Naive thymus-derived CD4-positive, alpha-beta T cell (primary cell): ENCODE results near the gene GDPD5. TPM values are rescaled to one million over a fixed set of nuclear protein-coding genes. Genes with fewer than 3 reads are reported as not detected.
A peak's percentile ranks its signal among the peaks of the same experiment; 100 is the strongest.

Source experiments
- ATAC-seq: fragments of 150-1000 bp; cut with Tn5 transposase; 2 replicates; pipeline ENCODE4 v1.10.0; 2021; ENCODE audit warnings: mild to moderate bottlenecking, moderate library complexity
- CTCF ChIA-PET: fragments of 350-600 bp; sonication (Branson Sonifier 250); formaldehyde crosslinking; loops from one replicate; lab custom pipeline; 2021; ENCODE audit warnings: antibody characterized with exemption; lab: Charles Lee
- POLR2A ChIA-PET: fragments of 350-600 bp; sonication (Branson Sonifier 250); formaldehyde crosslinking; loops from one replicate; lab custom pipeline; 2021; ENCODE audit warnings: antibody characterized with exemption, inconsistent platforms; lab: Charles Lee
- DNase-seq, 9 donors: peaks; one replicate each; pipeline versions ENCODE4 v3.0.0 to v3.0.0-alpha.2; 2020 to 2022; ENCODE audit warnings: mixed read lengths in 1 of 9
- H3K27ac ChIP-seq: one replicate; pipeline ENCODE4 v1.7.0; 2013; ENCODE audit warnings: mild to moderate bottlenecking, low read depth, low read length, moderate library complexity
- H3K27me3 ChIP-seq, 2 donors: one replicate each; pipeline ENCODE4 v1.7.0; 2013; ENCODE audit warnings: low read length in 2 of 2, mild to moderate bottlenecking in 2 of 2, moderate library complexity in 2 of 2; ENCODE audit not compliant: control insufficient read depth in 2 of 2, insufficient read depth in 2 of 2
- H3K36me3 ChIP-seq, 3 experiments: 1 replicate in 2 of 3; 2 replicates in 1 of 3; pipeline ENCODE4 v1.7.0; 2013; ENCODE audit warnings: low read length in 3 of 3, mild to moderate bottlenecking in 3 of 3, moderate library complexity in 1 of 3; ENCODE audit not compliant: insufficient read depth in 3 of 3, control insufficient read depth in 2 of 3
- H3K4me1 ChIP-seq, 2 donors: one replicate each; pipeline ENCODE4 v1.7.0; 2013; ENCODE audit warnings: low read length in 2 of 2, mild to moderate bottlenecking in 2 of 2, moderate library complexity in 1 of 2; ENCODE audit not compliant: control insufficient read depth in 2 of 2, insufficient read depth in 2 of 2
- H3K4me3 ChIP-seq: 2 replicates; pipeline ENCODE4 v1.7.0; 2013; ENCODE audit warnings: mild to moderate bottlenecking, low read length
- H3K9me3 ChIP-seq, 3 experiments: 1 replicate in 2 of 3; 2 replicates in 1 of 3; pipeline ENCODE4 v1.7.0; 2013; ENCODE audit warnings: low read length in 3 of 3; ENCODE audit not compliant: control insufficient read depth in 2 of 3
- H3K27ac Mint-ChIP-seq, 9 donors: one replicate each; pipeline ENCODE4 v1.8.0; 2020 to 2022; ENCODE audit warnings: mixed read lengths in 9 of 9, mild to moderate bottlenecking in 8 of 9, moderate library complexity in 5 of 9, inconsistent platforms in 2 of 9
- H3K27me3 Mint-ChIP-seq, 5 donors: one replicate each; pipeline ENCODE4 v1.8.0; 2021 to 2022; ENCODE audit warnings: mixed read lengths in 5 of 5, mild to moderate bottlenecking in 1 of 5
- H3K36me3 Mint-ChIP-seq, 5 donors: one replicate each; pipeline ENCODE4 v1.8.0; 2020 to 2022; ENCODE audit warnings: mixed read lengths in 5 of 5, mild to moderate bottlenecking in 3 of 5, inconsistent platforms in 1 of 5
- H3K4me1 Mint-ChIP-seq, 7 donors: one replicate each; pipeline ENCODE4 v1.8.0; 2020 to 2022; ENCODE audit warnings: mixed read lengths in 7 of 7, mild to moderate bottlenecking in 3 of 7, inconsistent platforms in 1 of 7
- H3K4me3 Mint-ChIP-seq, 10 donors: one replicate each; pipeline ENCODE4 v1.8.0; 2020 to 2022; ENCODE audit warnings: mild to moderate bottlenecking in 10 of 10, mixed read lengths in 10 of 10, moderate library complexity in 6 of 10, inconsistent platforms in 2 of 10
- H3K9me3 Mint-ChIP-seq, 11 donors: one replicate each; pipeline ENCODE4 v1.8.0; 2020 to 2022; ENCODE audit warnings: mixed read lengths in 11 of 11, mild to moderate bottlenecking in 4 of 11, inconsistent platforms in 1 of 11, moderate library complexity in 1 of 11
- intact Hi-C, 2 donors: fragments of 100-400 bp; cut with micrococcal nuclease; formaldehyde crosslinking; loops; one replicate each; pipeline ENCODE4 v1.15.1; 2023
- polyA plus RNA-seq, 2 donors: library from polyadenylated mRNA; unstranded; fragments of 300-500 nt; fragmentation: Illumina TruSeq; gene quantifications; one replicate each; pipeline ENCODE4 v1.2.3, GENCODE V29; 2021
- total RNA-seq, 6 experiments: library from RNA in 5 of 6; stranded (reverse) in 5 of 6; gene quantifications; 1 replicate in 5 of 6; 2 replicates in 1 of 6; pipeline ENCODE4 v1.2.3 and lab custom pipeline; 2021 to 2026

Gene GDPD5
- total and polyA plus RNA-seq, 7 experiments from 2014 or later = 3.9 to 50.3 (median 21.1) TPM

- DNase-seq (no peak), ATAC-seq (no peak)
- Histone ChIP-seq H3K9me3 (no peaks in the 10 kb centered on the region), H3K4me1 (no peaks in the 10 kb centered on the region), H3K36me3 (no peaks in the 10 kb centered on the region), H3K4me3 (no peak overlapping the region), H3K27me3 (no peaks in the 10 kb centered on the region), H3K27ac (no peak overlapping the region)
- H3K4me3 Mint-ChIP-seq = no peak overlapping the region
- peaks cover 0 to 3% (median 0%) of the 10 kb centered on the region in 7 donors for H3K4me1 Mint-ChIP-seq
- H3K9me3 Mint-ChIP-seq = no peaks in the 10 kb centered on the region
- H3K27me3 Mint-ChIP-seq = no peaks in the 10 kb centered on the region
- intact Hi-C loops = no loop called here
- ChIA-PET CTCF (interaction anchor here (1.0 kb wide), 1 partner anchor 160 kb away, joined by 3 read pairs; no protein-coding TSS in a partner anchor), POLR2A (no interaction called here)
- peaks cover 0 to 6% (median 0%) of the 10 kb centered on the region in 5 donors for H3K36me3 Mint-ChIP-seq
- no peak overlapping the region for H3K27ac Mint-ChIP-seq
These were observed 84.6 kb downstream of the GDPD5 start for GRCh38 chr11:75440960-75441803.

DNA sequence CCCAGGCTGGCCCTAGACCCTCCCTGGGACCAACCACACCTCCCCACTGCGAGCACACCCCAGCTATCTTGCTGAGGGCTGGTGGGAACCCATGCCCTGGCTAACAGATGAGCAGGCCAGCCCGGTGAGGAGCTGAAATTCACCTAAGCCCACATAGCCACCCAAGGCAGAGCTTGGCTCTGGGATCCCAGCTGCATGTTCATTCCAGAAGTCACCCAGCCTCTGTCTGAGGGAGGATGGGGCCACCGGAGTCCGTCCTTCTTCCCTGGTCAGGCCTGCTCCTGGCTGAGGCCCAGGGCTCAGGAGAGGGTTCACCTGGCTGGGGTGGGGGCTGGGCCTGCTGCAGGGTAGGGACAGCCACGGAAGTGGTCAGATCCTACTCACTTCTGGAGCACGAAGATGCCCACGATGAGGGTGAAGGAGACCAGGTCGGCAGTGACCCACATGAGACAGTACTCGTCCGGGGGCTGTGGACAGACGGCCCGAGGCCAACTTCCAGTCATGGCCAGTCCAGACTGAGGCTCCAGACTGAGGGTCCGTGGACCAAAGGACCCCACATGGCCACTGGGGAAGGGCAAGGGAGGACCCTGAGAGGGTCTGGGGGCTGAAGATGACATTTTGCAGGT, 86.1 kb downstream of the GDPD5 start:
- Histone ChIP-seq H3K9me3 (no peaks in the 10 kb centered on the region), H3K4me1 (no peaks in the 10 kb centered on the region), H3K27me3 (no peaks in the 10 kb centered on the region), H3K4me3 (no peak overlapping the region), H3K27ac (no peak overlapping the region), H3K36me3 (no peaks in the 10 kb centered on the region)
- H3K9me3 Mint-ChIP-seq = no peaks in the 10 kb centered on the region
- ATAC-seq (no peak), DNase-seq (no peak)
- intact Hi-C loops = no loop called here
- peaks cover 0 to 4% (median 0%) of the 10 kb centered on the region in 5 donors for H3K27me3 Mint-ChIP-seq
- H3K27ac Mint-ChIP-seq = no peak overlapping the region
- peaks cover 0 to 11% (median 0%) of the 10 kb centered on the region in 5 donors for H3K36me3 Mint-ChIP-seq
- H3K4me3 Mint-ChIP-seq = no peak overlapping the region
- POLR2A ChIA-PET = interaction anchor here (0.7 kb wide), 1 partner anchor 81 kb away, joined by 3 read pairs; no protein-coding TSS in a partner anchor
- no peaks in the 10 kb centered on the region for H3K4me1 Mint-ChIP-seq
- CTCF ChIA-PET = interaction anchor here (0.6 kb wide), 1 partner anchor 137 kb away, joined by 3 read pairs; no protein-coding TSS in a partner anchor

GRCh38 chr11:75439026-75439425, 86.7 kb downstream of the GDPD5 start:
- ChIA-PET CTCF (interaction anchor here (0.6 kb wide), 1 partner anchor 143 kb away, joined by 3 read pairs; no protein-coding TSS in a partner anchor), POLR2A (interaction anchor here (0.7 kb wide), 1 partner anchor 81 kb away, joined by 3 read pairs; no protein-coding TSS in a partner anchor)
- Histone ChIP-seq H3K27me3 (no peaks in the 10 kb centered on the region), H3K36me3 (no peaks in the 10 kb centered on the region), H3K4me1 (no peaks in the 10 kb centered on the region), H3K27ac (no peak overlapping the region), H3K9me3 (no peaks in the 10 kb centered on the region), H3K4me3 (no peak overlapping the region)
- no peak overlapping the region for H3K27ac Mint-ChIP-seq
- peaks cover 0 to 11% (median 0%) of the 10 kb centered on the region in 5 donors for H3K36me3 Mint-ChIP-seq
- peaks cover 0 to 8% (median 0%) of the 10 kb centered on the region in 5 donors for H3K27me3 Mint-ChIP-seq
- no peak for DNase-seq
- H3K4me3 Mint-ChIP-seq = no peak overlapping the region
- no peaks in the 10 kb centered on the region for H3K4me1 Mint-ChIP-seq
- no peak for ATAC-seq
- no peaks in the 10 kb centered on the region for H3K9me3 Mint-ChIP-seq
- intact Hi-C loops = no loop called here

DNA sequence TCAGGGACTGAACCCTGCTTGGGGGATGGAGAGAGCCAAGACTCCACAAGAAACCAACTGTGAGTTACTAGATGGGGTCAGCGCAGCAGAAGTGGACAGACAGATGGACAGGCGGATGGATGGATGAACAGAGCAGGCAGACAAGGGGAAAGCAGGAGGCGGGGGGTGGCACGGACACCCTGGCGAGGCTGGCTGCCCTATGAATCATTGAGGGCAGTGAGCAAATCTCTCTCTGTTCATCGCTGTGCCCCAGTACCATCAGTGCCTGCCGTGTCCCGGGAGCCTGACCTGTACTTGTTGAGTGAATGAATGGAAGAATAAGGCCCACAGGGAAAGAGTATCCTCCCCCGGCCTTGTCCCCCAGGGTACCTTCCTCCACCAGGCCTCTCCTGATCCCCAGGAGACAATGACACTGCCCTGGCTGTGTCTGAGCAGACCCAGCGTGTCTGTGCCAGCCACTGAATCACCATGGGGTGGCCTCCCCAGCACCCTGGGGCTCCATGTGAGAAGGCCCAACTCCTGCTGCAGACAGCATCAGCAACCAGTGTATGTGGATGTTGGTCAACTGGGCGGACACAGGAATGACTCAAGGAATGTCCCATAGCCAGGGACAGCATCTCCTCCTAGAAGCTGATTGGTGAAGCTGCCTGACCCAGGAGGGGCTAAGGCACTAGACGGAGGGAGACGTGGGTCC, 87.6 kb downstream of the GDPD5 start:
- Mint-ChIP-seq H3K36me3 (peaks cover 0 to 11% (median 0%) of the 10 kb centered on the region in 5 donors), H3K9me3 (no peaks in the 10 kb centered on the region), H3K4me3 (no peak overlapping the region), H3K27ac (peak overlapping the region in 2 of 9 donors; percentile 20 to 78), H3K4me1 (no peaks in the 10 kb centered on the region), H3K27me3 (peaks cover 5 to 15% (median 6%) of the 10 kb centered on the region in 5 donors)
- ChIA-PET POLR2A (interaction anchor here (0.8 kb wide), 1 partner anchor 229 kb away, joined by 4 read pairs; no protein-coding TSS in a partner anchor), CTCF (interaction anchor here (0.6 kb wide), 1 partner anchor 144 kb away, joined by 3 read pairs; no protein-coding TSS in a partner anchor)
- DNase-seq (no peak), ATAC-seq (no peak)
- Histone ChIP-seq H3K4me3 (no peak overlapping the region), H3K27me3 (no peaks in the 10 kb centered on the region), H3K9me3 (no peaks in the 10 kb centered on the region), H3K27ac (no peak overlapping the region), H3K36me3 (no peaks in the 10 kb centered on the region), H3K4me1 (no peaks in the 10 kb centered on the region)
- intact Hi-C loops = no loop called here

DNA sequence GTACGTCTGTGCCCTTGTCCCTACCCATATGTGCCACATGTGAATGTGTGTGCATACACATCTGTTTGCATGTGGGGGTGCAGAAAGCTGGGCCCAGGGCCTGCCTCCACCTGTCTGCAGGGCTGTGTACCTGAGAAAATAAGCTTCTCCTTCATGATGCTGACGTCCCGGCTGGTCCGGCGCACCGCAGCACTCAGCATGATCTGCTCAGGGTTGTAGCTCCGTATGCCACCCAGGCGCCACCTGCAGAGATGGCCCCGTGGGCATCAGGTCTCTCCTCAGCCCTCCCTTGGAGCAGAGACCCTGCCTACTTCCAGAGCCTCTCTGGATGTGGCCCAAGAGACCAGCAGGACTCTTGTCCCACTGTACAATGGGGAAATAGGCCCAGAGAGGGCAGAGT, 88.9 kb downstream of the GDPD5 start:
- H3K27me3 Mint-ChIP-seq = peaks cover 12 to 28% (median 19%) of the 10 kb centered on the region in 5 donors
- peaks cover 0 to 4% of the 10 kb centered on the region in 2 donors for H3K27me3 ChIP-seq
- ATAC-seq (no peak), DNase-seq (no peak)
- H3K4me3 Mint-ChIP-seq = no peak overlapping the region
- H3K27ac ChIP-seq = no peak overlapping the region
- no peaks in the 10 kb centered on the region for H3K4me1 ChIP-seq
- no peak overlapping the region for H3K27ac Mint-ChIP-seq
- CTCF ChIA-PET = no interaction called here
- POLR2A ChIA-PET = no interaction called here
- H3K4me3 ChIP-seq = no peak overlapping the region
- peaks cover 0 to 11% (median 0%) of the 10 kb centered on the region in 5 donors for H3K36me3 Mint-ChIP-seq
- H3K9me3 ChIP-seq = no peaks in the 10 kb centered on the region
- H3K36me3 ChIP-seq = no peaks in the 10 kb centered on the region
- peaks cover 0 to 2% (median 0%) of the 10 kb centered on the region in 7 donors for H3K4me1 Mint-ChIP-seq
- H3K9me3 Mint-ChIP-seq = no peaks in the 10 kb centered on the region
- intact Hi-C loops = no loop called here

- ATAC-seq (no peak), DNase-seq (no peak)
- Histone ChIP-seq H3K27ac (no peak overlapping the region), H3K4me3 (no peak overlapping the region), H3K27me3 (peaks cover 4 to 5% of the 10 kb centered on the region in 2 donors), H3K9me3 (no peaks in the 10 kb centered on the region), H3K4me1 (peaks cover 5 to 6% of the 10 kb centered on the region in 2 donors), H3K36me3 (no peaks in the 10 kb centered on the region)
- CTCF ChIA-PET = no interaction called here
- Mint-ChIP-seq H3K27ac (no peak overlapping the region), H3K4me3 (no peak overlapping the region), H3K4me1 (peaks cover 0 to 11% (median 7%) of the 10 kb centered on the region in 7 donors), H3K27me3 (peaks cover 24 to 38% (median 32%) of the 10 kb centered on the region in 5 donors), H3K36me3 (peaks cover 0 to 11% (median 2%) of the 10 kb centered on the region in 5 donors), H3K9me3 (peaks cover 0 to 3% (median 0%) of the 10 kb centered on the region in 11 donors)
- intact Hi-C loops = no loop called here
- POLR2A ChIA-PET = no interaction called here
These were observed 90.2 kb downstream of the GDPD5 start for GRCh38 chr11:75435571-75435925.
